Gastroesophageal sphincter (tissue), 3 donors: Measurements from ENCODE around the gene GPT2.

ENCODE experiments used
- EP300 ChIP-seq: sonication (generic); formaldehyde crosslinking; IDR thresholded peaks from one replicate; pipeline ENCODE4 v1.6.1; 2017; ENCODE audit warnings: antibody characterized with exemption, mild to moderate bottlenecking
- TF ChIP-seq, protein P1 (sequence below), 4 experiments: fragments of 200-600 bp in 2 of 4; fragments of 450-650 bp in 2 of 4; sonication (generic) in 1 of 4; IDR thresholded peaks; one replicate each; pipeline ENCODE4 v1.5.1; 2017 to 2019; ENCODE audit warnings: antibody characterized with exemption in 4 of 4, mild to moderate bottlenecking in 2 of 4, moderate library complexity in 2 of 4

DNA sequence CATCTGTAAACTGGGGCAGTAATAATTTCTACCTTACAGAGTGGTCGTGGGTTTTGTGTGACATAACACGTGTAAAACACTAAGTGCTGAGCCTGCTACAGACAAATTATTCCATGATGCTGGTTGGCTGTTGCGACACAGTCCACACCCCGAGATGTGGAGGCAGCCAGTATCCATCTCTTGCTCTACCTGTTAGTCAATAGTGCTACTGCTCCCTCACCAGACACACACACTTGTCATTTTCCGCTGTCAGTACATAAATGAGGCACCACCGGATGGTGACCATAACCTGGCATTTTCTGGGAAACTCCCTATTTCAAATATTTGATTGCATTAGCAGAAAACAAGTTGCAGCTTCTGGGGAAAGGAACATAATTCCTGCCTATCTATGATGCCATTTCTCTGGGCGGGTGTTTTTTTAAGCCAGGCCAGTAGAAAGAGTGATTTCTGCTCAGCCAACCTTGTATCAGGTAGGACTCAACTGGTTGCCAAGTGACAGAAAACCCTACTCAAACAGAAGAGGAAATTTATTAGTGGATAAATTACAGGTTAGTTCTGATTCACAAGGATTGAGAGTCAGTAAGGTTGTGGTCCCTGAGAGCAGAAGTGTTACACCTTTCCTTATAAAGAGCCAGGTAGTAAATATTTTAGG, 65.2 kb downstream of the GPT2 start:
- TF ChIP-seq, protein P1, sequence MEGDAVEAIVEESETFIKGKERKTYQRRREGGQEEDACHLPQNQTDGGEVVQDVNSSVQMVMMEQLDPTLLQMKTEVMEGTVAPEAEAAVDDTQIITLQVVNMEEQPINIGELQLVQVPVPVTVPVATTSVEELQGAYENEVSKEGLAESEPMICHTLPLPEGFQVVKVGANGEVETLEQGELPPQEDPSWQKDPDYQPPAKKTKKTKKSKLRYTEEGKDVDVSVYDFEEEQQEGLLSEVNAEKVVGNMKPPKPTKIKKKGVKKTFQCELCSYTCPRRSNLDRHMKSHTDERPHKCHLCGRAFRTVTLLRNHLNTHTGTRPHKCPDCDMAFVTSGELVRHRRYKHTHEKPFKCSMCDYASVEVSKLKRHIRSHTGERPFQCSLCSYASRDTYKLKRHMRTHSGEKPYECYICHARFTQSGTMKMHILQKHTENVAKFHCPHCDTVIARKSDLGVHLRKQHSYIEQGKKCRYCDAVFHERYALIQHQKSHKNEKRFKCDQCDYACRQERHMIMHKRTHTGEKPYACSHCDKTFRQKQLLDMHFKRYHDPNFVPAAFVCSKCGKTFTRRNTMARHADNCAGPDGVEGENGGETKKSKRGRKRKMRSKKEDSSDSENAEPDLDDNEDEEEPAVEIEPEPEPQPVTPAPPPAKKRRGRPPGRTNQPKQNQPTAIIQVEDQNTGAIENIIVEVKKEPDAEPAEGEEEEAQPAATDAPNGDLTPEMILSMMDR (IDR thresholded peaks at IDR 0.05), result no peak
- TF ChIP-seq EP300, result no peak
